GM23248 (cell line): ENCODE measurements around the gene MORN1. TPM values are rescaled to one million over a fixed set of nuclear protein-coding genes. Genes with fewer than 3 reads are reported as not detected.

ENCODE experiments used
- DNase-seq: peaks from one replicate; pipeline ENCODE4 v3.0.0-alpha.2; 2015
- H2AFZ ChIP-seq: fragments of 200-600 bp; sonication (generic); 2 replicates; pipeline ENCODE4 v1.6.1; 2016; ENCODE audit warnings: antibody characterized with exemption
- H3F3A ChIP-seq: fragments of 200-600 bp; sonication (generic); 2 replicates; pipeline ENCODE4 v1.6.1; 2016; ENCODE audit warnings: mild to moderate bottlenecking, antibody characterized with exemption, mixed run types; ENCODE audit not compliant: insufficient read depth
- H3K27ac ChIP-seq: fragments of 200-600 bp; sonication (generic); 2 replicates; pipeline ENCODE4 v1.5.1; 2016; ENCODE audit warnings: mild to moderate bottlenecking
- H3K27me3 ChIP-seq: fragments of 200-600 bp; sonication (generic); replicated peaks from 2 replicates; pipeline ENCODE4 v1.6.1; 2016; ENCODE audit warnings: mild to moderate bottlenecking; ENCODE audit not compliant: insufficient read depth
- H3K36me3 ChIP-seq: fragments of 200-600 bp; sonication (generic); 2 replicates; pipeline ENCODE4 v1.6.1; 2016; ENCODE audit warnings: low read depth, mild to moderate bottlenecking
- H3K4me1 ChIP-seq: fragments of 200-600 bp; sonication (generic); 2 replicates; pipeline ENCODE4 v1.6.1; 2016; ENCODE audit warnings: mild to moderate bottlenecking; ENCODE audit not compliant: insufficient read depth
- H3K4me2 ChIP-seq: fragments of 200-600 bp; sonication (generic); one replicate; pipeline ENCODE4 v1.6.1; 2016; ENCODE audit warnings: mild to moderate bottlenecking; ENCODE audit not compliant: unreplicated experiment
- H3K4me3 ChIP-seq: fragments of 200-600 bp; sonication (generic); 2 replicates; pipeline ENCODE4 v1.5.1; 2016; ENCODE audit warnings: mild to moderate bottlenecking
- H3K79me2 ChIP-seq: fragments of 200-600 bp; sonication (generic); 2 replicates; pipeline ENCODE4 v1.6.1; 2016; ENCODE audit warnings: mild to moderate bottlenecking; ENCODE audit not compliant: insufficient read depth
- H3K9ac ChIP-seq: fragments of 200-600 bp; sonication (generic); 2 replicates; pipeline ENCODE4 v1.6.1; 2016; ENCODE audit warnings: mild to moderate bottlenecking
- H3K9me2 ChIP-seq: fragments of 200-600 bp; sonication (generic); 2 replicates; pipeline ENCODE4 v1.6.1; 2016; ENCODE audit warnings: mixed run types, mild to moderate bottlenecking, moderate library complexity; ENCODE audit not compliant: insufficient read depth
- H3K9me3 ChIP-seq: fragments of 200-600 bp; sonication (generic); one replicate; pipeline ENCODE4 v1.6.1; 2017; ENCODE audit warnings: low read depth
- H4K20me1 ChIP-seq: fragments of 200-600 bp; sonication (generic); 2 replicates; pipeline ENCODE4 v1.6.0; 2016; ENCODE audit not compliant: insufficient read depth
- EZH2 ChIP-seq: fragments of 200-600 bp; sonication (generic); IDR thresholded peaks from 2 replicates; pipeline ENCODE4 v1.6.1; 2018; ENCODE audit warnings: antibody characterized with exemption, mild to moderate bottlenecking; ENCODE audit not compliant: insufficient read depth, poor library complexity, severe bottlenecking
- EZH2phosphoT487 ChIP-seq: fragments of 200-600 bp; sonication (generic); IDR thresholded peaks from 2 replicates; pipeline ENCODE4 v1.6.1; 2018; ENCODE audit warnings: antibody characterized with exemption, moderate library complexity, mild to moderate bottlenecking, low read depth; ENCODE audit not compliant: insufficient read depth
- WGBS, 2 experiments: methylation state at CpG; one replicate each; pipeline ENCODE4 v1.1.6; 2015 to 2017; ENCODE audit warnings: low lambda C conversion rate in 2 of 2, low coverage in 1 of 2; ENCODE audit errors: missing lambda C conversion rate in 2 of 2; 5-methylcytosine and 5-hydroxymethylcytosine counted together
- in situ Hi-C: fragments of 300-500 bp; cut with MboI; formaldehyde crosslinking; loops from 2 replicates; pipeline ENCODE4 v1.15.0; 2020
- polyA plus RNA-seq: library from polyadenylated mRNA; unstranded; fragments of >200 nt; fragmentation: Nextera tagmentation; extraction: Ambion mirVana; gene quantifications from 2 replicates; pipeline ENCODE4 v1.2.1, GENCODE V29; 2016
- total RNA-seq: library from RNA; depleted of rRNA; stranded (reverse); fragments of >200 nt; shearing (Covaris generic); gene quantifications from 2 replicates; pipeline ENCODE4 v1.2.3, GENCODE V29; 2014

Gene MORN1
- total and polyA plus RNA-seq, 2 experiments from 2014 or later: 7.2 to 8.8 TPM

- WGBS, 2 experiments: 94 to 95% methylated on average over 30 to 80 of the region's 81 CpGs
- no peak overlapping the region for H3K4me3 ChIP-seq
- no peak for DNase-seq
- no peaks in the 10 kb centered on the region for H3K9me2 ChIP-seq
- no peak overlapping the region for H3K27ac ChIP-seq
- in situ Hi-C loops: no loop called here
- peaks cover 12% of the 10 kb centered on the region for H3K36me3 ChIP-seq
- TF ChIP-seq EZH2 (no peak), EZH2phosphoT487 (no peak)
- H3K4me2 ChIP-seq: no peak overlapping the region
- H3K9me3 ChIP-seq: no peaks in the 10 kb centered on the region
- H3K79me2 ChIP-seq: peaks cover 87% of the 10 kb centered on the region
- 0 out of 2 replicates have a peak, but pooled peaks cover 3% of the 10 kb centered on the region for H3K4me1 ChIP-seq
- peaks cover 14% of the 10 kb centered on the region; the same call in 1 of the 2 replicates for H3F3A ChIP-seq
- no peak overlapping the region for H3K9ac ChIP-seq
- no peak overlapping the region for H2AFZ ChIP-seq
- H4K20me1 ChIP-seq: no peaks in the 10 kb centered on the region
- no peaks in the 10 kb centered on the region for H3K27me3 ChIP-seq
Measured at GRCh38 chr1:2306151-2306978, 85.0 kb downstream of the MORN1 start.

- no peak overlapping the region for H3K9ac ChIP-seq
- no peak for DNase-seq
Measured at GRCh38 chr1:2304921-2305681, 86.3 kb downstream of the MORN1 start.

GRCh38 chr1:2304282-2304681 is 87.1 kb downstream of the MORN1 start:
- TF ChIP-seq EZH2 (no peak), EZH2phosphoT487 (no peak)
- Histone ChIP-seq H3K27ac (no peak overlapping the region), H3K4me1 (peaks cover 23% of the 10 kb centered on the region), H3K9ac (no peak overlapping the region), H3K4me3 (no peak overlapping the region), H3K36me3 (peaks cover 12% of the 10 kb centered on the region), H2AFZ (no peak overlapping the region), H3F3A (peaks cover 14% of the 10 kb centered on the region; the same call in 1 of the 2 replicates), H3K9me2 (no peaks in the 10 kb centered on the region), H3K4me2 (no peak overlapping the region), H3K27me3 (no peaks in the 10 kb centered on the region), H3K79me2 (peaks cover 94% of the 10 kb centered on the region), H4K20me1 (no peaks in the 10 kb centered on the region), H3K9me3 (no peaks in the 10 kb centered on the region)
- 90 to 94% methylated on average over 19 to 22 of the region's 22 CpGs for WGBS, 2 experiments
- no peak for DNase-seq
- in situ Hi-C loops: no loop called here

More at GRCh38 chr1:2304921-2305681, 86.3 kb downstream of the MORN1 start:
- TF ChIP-seq EZH2phosphoT487: no peak
- TF ChIP-seq EZH2: no peak
- Histone ChIP-seq H3K36me3 (peaks cover 12% of the 10 kb centered on the region), H4K20me1 (no peaks in the 10 kb centered on the region), H3K27me3 (no peaks in the 10 kb centered on the region), H3F3A (peaks cover 14% of the 10 kb centered on the region; the same call in 1 of the 2 replicates), H3K4me2 (no peak overlapping the region), H3K27ac (no peak overlapping the region), H3K4me1 (peaks cover 15% of the 10 kb centered on the region), H3K9me2 (no peaks in the 10 kb centered on the region), H3K9me3 (no peaks in the 10 kb centered on the region), H2AFZ (no peak overlapping the region), H3K79me2 (peaks cover 90% of the 10 kb centered on the region), H3K4me3 (no peak overlapping the region)
- in situ Hi-C loops: no loop called here
- 89 to 91% methylated on average over 44 to 47 of the region's 49 CpGs for WGBS, 2 experiments

- Histone ChIP-seq H3K4me2 (no peak overlapping the region), H4K20me1 (no peaks in the 10 kb centered on the region), H2AFZ (no peak overlapping the region), H3F3A (peaks cover 11% of the 10 kb centered on the region; the same call in 1 of the 2 replicates), H3K36me3 (peaks cover 12% of the 10 kb centered on the region), H3K9me3 (no peaks in the 10 kb centered on the region), H3K27ac (no peak overlapping the region), H3K79me2 (peaks cover 97% of the 10 kb centered on the region), H3K9ac (no peak overlapping the region), H3K4me3 (no peak overlapping the region), H3K27me3 (no peaks in the 10 kb centered on the region), H3K4me1 (peaks cover 28% of the 10 kb centered on the region), H3K9me2 (no peaks in the 10 kb centered on the region)
- no peak for DNase-seq
- WGBS, 2 experiments: 95 to 98% methylated on average over 21 to 22 of the region's 26 CpGs
- TF ChIP-seq EZH2phosphoT487 (no peak), EZH2 (no peak)
- in situ Hi-C loops: no loop called here
Measured at GRCh38 chr1:2303781-2304180, 87.6 kb downstream of the MORN1 start.
